ENCODE data around the gene TGM6. TPM values are rescaled to one million over a fixed set of nuclear protein-coding genes. Genes with fewer than 3 reads are reported as not detected.

Gene TGM6
- total RNA-seq = not detected in 2 replicates
- polyA plus RNA-seq = not detected in 2 replicates

DNA sequence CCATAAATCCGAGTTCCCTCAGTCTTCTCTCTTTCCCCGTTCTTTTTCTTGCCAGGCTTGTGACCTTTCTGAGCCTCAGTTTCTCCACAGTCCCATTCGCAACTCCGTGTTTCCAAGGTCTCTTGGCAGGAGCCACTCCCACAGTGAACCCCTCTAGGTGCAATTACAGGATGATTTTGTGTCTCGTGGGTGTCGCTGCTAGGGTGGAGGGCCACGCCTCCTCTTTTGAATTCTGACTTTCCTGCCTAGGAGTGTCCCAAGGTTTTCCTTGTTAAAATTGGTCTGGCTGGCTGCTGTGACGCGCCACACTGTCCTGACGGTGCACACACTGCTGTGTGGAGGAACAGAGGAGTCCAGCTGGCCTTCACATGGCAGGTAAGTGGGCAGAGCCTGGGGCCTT lies at the start of gene TGM6:
Gene TGM6 (plus strand): TSS at position 301 of the 400 bp plus-strand sequence. CDS start 68 bp downstream, at position 369.
- no peaks in the 10 kb centered on the region for H3K9me2 ChIP-seq (replicated peaks; ENCODE audit: insufficient read depth)
- no peak for DNase-seq (ENCODE audit: low spot score)
- H3K27me3 ChIP-seq = no peaks in the 10 kb centered on the region
- no peaks in the 10 kb centered on the region for H3K79me2 ChIP-seq
- TF ChIP-seq, protein P1, sequence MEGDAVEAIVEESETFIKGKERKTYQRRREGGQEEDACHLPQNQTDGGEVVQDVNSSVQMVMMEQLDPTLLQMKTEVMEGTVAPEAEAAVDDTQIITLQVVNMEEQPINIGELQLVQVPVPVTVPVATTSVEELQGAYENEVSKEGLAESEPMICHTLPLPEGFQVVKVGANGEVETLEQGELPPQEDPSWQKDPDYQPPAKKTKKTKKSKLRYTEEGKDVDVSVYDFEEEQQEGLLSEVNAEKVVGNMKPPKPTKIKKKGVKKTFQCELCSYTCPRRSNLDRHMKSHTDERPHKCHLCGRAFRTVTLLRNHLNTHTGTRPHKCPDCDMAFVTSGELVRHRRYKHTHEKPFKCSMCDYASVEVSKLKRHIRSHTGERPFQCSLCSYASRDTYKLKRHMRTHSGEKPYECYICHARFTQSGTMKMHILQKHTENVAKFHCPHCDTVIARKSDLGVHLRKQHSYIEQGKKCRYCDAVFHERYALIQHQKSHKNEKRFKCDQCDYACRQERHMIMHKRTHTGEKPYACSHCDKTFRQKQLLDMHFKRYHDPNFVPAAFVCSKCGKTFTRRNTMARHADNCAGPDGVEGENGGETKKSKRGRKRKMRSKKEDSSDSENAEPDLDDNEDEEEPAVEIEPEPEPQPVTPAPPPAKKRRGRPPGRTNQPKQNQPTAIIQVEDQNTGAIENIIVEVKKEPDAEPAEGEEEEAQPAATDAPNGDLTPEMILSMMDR (IDR thresholded peaks at IDR 0.05; ENCODE audit: poor library complexity) = no peak
- no peak for TF ChIP-seq EZH2phosphoT487 (IDR thresholded peaks at IDR 0.05; ENCODE audit: low read depth, severe bottlenecking, unreplicated experiment)
- TF ChIP-seq EZH2 (IDR thresholded peaks at IDR 0.05; ENCODE audit: borderline replicate concordance) = no peak
- H3K4me1 ChIP-seq (ENCODE audit: insufficient read depth) = no peaks in the 10 kb centered on the region
- H4K20me1 ChIP-seq (ENCODE audit: insufficient read depth, poor library complexity, severe bottlenecking) = no peaks in the 10 kb centered on the region
- no peak within 1 kb of the TSS for H3K4me2 ChIP-seq
- H3K9me3 ChIP-seq (ENCODE audit: low read depth) = no peaks in the 10 kb centered on the region
- H2AFZ ChIP-seq = no peak within 1 kb of the TSS
- no peak within 1 kb of the TSS for H3K4me3 ChIP-seq
- 91% methylated on average over 10 of the region's 10 CpGs for WGBS (ENCODE audit: low lambda C conversion rate, missing lambda C conversion rate)
- H3K27ac ChIP-seq = no peak within 1 kb of the TSS
- no peaks in the 10 kb centered on the region for H3K36me3 ChIP-seq (replicated peaks; ENCODE audit: insufficient read depth, low read depth)

DNA sequence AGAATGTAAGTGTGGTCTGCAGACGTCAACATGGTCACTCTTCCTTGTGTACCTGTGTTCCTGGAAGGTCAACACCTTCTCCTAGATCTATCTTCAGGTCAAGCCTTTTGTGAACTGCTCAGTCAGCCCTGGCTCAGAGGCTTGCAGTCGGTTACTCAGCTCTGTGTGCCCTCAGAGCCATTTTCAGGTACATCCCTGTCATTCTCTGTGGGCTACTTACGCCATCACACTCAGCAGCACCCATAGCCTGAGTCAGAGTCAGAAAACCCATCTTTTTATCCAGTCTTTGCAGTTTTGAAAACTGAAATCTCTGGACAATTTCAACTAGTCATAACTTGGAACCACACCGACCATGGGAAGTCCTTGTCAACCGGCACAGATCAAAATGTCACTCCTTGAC lies 49.6 kb upstream of the TGM6 start:
- no peaks in the 10 kb centered on the region for H3K9me2 ChIP-seq (replicated peaks; ENCODE audit: insufficient read depth)
- H3K9me3 ChIP-seq (ENCODE audit: low read depth) = no peaks in the 10 kb centered on the region
- DNase-seq (ENCODE audit: low spot score) = no peak
- no peaks in the 10 kb centered on the region for H3K36me3 ChIP-seq (replicated peaks; ENCODE audit: insufficient read depth, low read depth)
- peaks cover 8% of the 10 kb centered on the region for H3K27me3 ChIP-seq
- no peak overlapping the region for H3K4me2 ChIP-seq
- H3K79me2 ChIP-seq = no peaks in the 10 kb centered on the region
- no peaks in the 10 kb centered on the region for H4K20me1 ChIP-seq (ENCODE audit: insufficient read depth, poor library complexity, severe bottlenecking)
- 92% methylated on average over 5 of the region's 5 CpGs for WGBS (ENCODE audit: low lambda C conversion rate, missing lambda C conversion rate)
- H3K4me1 ChIP-seq (ENCODE audit: insufficient read depth) = peaks cover 4% of the 10 kb centered on the region
- no peak overlapping the region for H3K4me3 ChIP-seq
- no peak overlapping the region for H3K27ac ChIP-seq
- H2AFZ ChIP-seq = no peak overlapping the region
- TF ChIP-seq, protein P1 (IDR thresholded peaks at IDR 0.05; ENCODE audit: poor library complexity) = no peak
- no peak for TF ChIP-seq EZH2 (IDR thresholded peaks at IDR 0.05; ENCODE audit: borderline replicate concordance)

DNA sequence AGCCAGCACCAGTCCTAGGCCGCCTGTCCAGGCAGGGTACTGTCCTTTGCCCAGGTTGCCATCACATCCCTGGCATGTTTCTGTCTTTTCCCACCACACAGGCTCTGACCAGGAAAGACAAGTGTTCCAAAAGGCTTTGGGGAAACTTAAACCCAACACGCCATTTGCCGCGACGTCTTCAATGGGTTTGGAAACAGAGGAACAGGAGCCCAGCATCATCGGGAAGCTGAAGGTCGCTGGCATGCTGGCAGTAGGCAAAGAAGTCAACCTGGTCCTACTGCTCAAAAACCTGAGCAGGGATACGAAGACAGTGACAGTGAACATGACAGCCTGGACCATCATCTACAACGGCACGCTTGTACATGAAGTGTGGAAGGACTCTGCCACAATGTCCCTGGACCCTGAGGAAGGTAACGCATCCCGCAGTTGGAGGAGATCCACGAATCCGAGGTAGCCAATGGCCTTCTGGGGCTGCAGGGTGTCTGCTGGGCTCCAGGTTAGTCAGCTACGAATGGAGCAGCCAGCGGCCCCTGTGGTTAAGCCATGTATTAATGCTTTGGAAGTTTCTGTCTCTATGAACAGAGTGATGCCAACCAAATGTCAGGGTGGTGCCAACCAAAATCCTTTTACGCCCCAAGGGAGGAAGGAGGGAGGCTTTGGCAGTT lies 48.7 kb upstream of the TGM6 start:
- H3K4me3 ChIP-seq = no peak overlapping the region
- no peaks in the 10 kb centered on the region for H3K79me2 ChIP-seq
- no peak overlapping the region for H2AFZ ChIP-seq
- no peak for DNase-seq (ENCODE audit: low spot score)
- 94% methylated on average over 17 of the region's 17 CpGs for WGBS (ENCODE audit: low lambda C conversion rate, missing lambda C conversion rate)
- H3K9me3 ChIP-seq (ENCODE audit: low read depth) = no peaks in the 10 kb centered on the region
- H4K20me1 ChIP-seq (ENCODE audit: insufficient read depth, poor library complexity, severe bottlenecking) = no peaks in the 10 kb centered on the region
- H3K4me2 ChIP-seq = no peak overlapping the region
- H3K27ac ChIP-seq = no peak overlapping the region
- TF ChIP-seq EZH2phosphoT487 (IDR thresholded peaks at IDR 0.05; ENCODE audit: low read depth, severe bottlenecking, unreplicated experiment) (no peak), EZH2 (IDR thresholded peaks at IDR 0.05; ENCODE audit: borderline replicate concordance) (no peak)
- TF ChIP-seq, protein P1 (IDR thresholded peaks at IDR 0.05; ENCODE audit: poor library complexity) = no peak
- peaks cover 8% of the 10 kb centered on the region for H3K27me3 ChIP-seq
- H3K36me3 ChIP-seq (replicated peaks; ENCODE audit: insufficient read depth, low read depth) = no peaks in the 10 kb centered on the region
- H3K9me2 ChIP-seq (replicated peaks; ENCODE audit: insufficient read depth) = no peaks in the 10 kb centered on the region
- H3K4me1 ChIP-seq (ENCODE audit: insufficient read depth) = peaks cover 4% of the 10 kb centered on the region
